ENCODE measurements around the gene MORN1. TPM values are rescaled to one million over a fixed set of nuclear protein-coding genes. Genes with fewer than 3 reads are reported as not detected.

MORN1 gene
- total and polyA plus RNA-seq, 2 of the 8 experiments (the other 6 are each of a cell fraction or from before 2014, with no cell fraction given): 5.0 to 9.1 TPM

GRCh38 chr1:2433936-2434655, 42.7 kb upstream of the MORN1 start:
- WGBS, 2 experiments (ENCODE audit: extremely low coverage in 1 of 2, insufficient coverage in 1 of 2, insufficient read length in 1 of 2, insufficient replicate concordance in 2 of 2, low coverage in 1 of 2, low lambda C conversion rate in 2 of 2, missing lambda C conversion rate in 1 of 2): 91% methylated on average over 33 of the region's 34 CpGs; no CpG with 5 or more reads in 1 of the 2 experiments
- Histone ChIP-seq H3K9ac (replicated peaks in 1 of 4; ENCODE audit: extremely low read depth in 1 of 4, low read depth in 3 of 4, low read length in 3 of 4) (no peak overlapping the region), H2BK120ac (replicated peaks; ENCODE audit: low read depth, low read length) (no peak overlapping the region), H3K27ac (ENCODE audit: low read depth, low read length) (no peak overlapping the region), H3K56ac (replicated peaks; ENCODE audit: insufficient read length, low read depth, low read length) (no peak overlapping the region), H4K91ac (replicated peaks; ENCODE audit: insufficient read length, low read length) (no peak overlapping the region), H3K18ac (ENCODE audit: extremely low read depth, low read length) (no peak overlapping the region), H3K4me3 (ENCODE audit: extremely low read depth in 1 of 4, insufficient read depth in 2 of 4, low read depth in 3 of 4, low read length in 4 of 4) (no peak overlapping the region), H2BK5ac (ENCODE audit: low read depth, low read length) (no peak overlapping the region), H3K79me2 (ENCODE audit: control insufficient read depth in 1 of 2, insufficient read depth in 2 of 2, low read length in 2 of 2) (no peaks in the 10 kb centered on the region), H3K4me1 (replicated peaks in 1 of 4; ENCODE audit: control insufficient read depth in 3 of 4, insufficient read depth in 4 of 4, low read length in 3 of 4) (no peaks in the 10 kb centered on the region), H3K9me3 (ENCODE audit: insufficient read depth in 2 of 2, low read depth in 1 of 2, low read length in 1 of 2) (peaks cover 8 to 14% of the 10 kb centered on the region in 2 experiments; a peak in 3 of 4 replicates), H4K5ac (ENCODE audit: insufficient read length, low read depth, low read length) (no peak overlapping the region), H3K14ac (ENCODE audit: insufficient read length) (no peak overlapping the region), H4K20me1 (replicated peaks in 1 of 2; ENCODE audit: control insufficient read depth in 1 of 2, insufficient read depth in 2 of 2, low read length in 2 of 2) (peaks cover 0 to 1% of the 10 kb centered on the region in 2 experiments), H2BK20ac (ENCODE audit: low read length) (no peak overlapping the region), H2AFZ (ENCODE audit: low read length) (no peak overlapping the region), H3K79me1 (ENCODE audit: low read depth, low read length) (no peaks in the 10 kb centered on the region), H2AK5ac (ENCODE audit: low read depth, low read length) (no peak overlapping the region), H3K27me3 (replicated peaks in 1 of 4; ENCODE audit: control insufficient read depth in 3 of 4, extremely low read depth in 1 of 4, insufficient read depth in 3 of 4, low read length in 3 of 4) (no peaks in the 10 kb centered on the region; a peak in 2 of 7 replicates), H3K4ac (replicated peaks; ENCODE audit: insufficient read length, low read depth, low read length) (no peak overlapping the region), H2BK12ac (ENCODE audit: low read depth, low read length) (no peak overlapping the region), H3K36me3 (ENCODE audit: control insufficient read depth in 2 of 4, insufficient read depth in 4 of 4, low read length in 3 of 4) (no peaks in the 10 kb centered on the region), H2BK15ac (ENCODE audit: low read length) (no peak overlapping the region), H3K4me2 (ENCODE audit: insufficient read depth in 1 of 2, low read depth in 2 of 2, low read length in 2 of 2) (no peak overlapping the region), H3K23me2 (ENCODE audit: low read depth, low read length) (no peaks in the 10 kb centered on the region), H4K8ac (ENCODE audit: extremely low read depth, insufficient read depth, low read length) (peak overlapping the region; percentile 3; the same call in 1 of the 2 replicates), H3K23ac (ENCODE audit: insufficient read length) (no peak overlapping the region)
- POLR2A ChIA-PET (ENCODE audit: partially characterized antibody): no interaction called here
- no peak for DNase-seq (ENCODE audit: low read depth in 1 of 2, low spot score in 2 of 2)
- FAIRE-seq: no peak
- CTCF ChIA-PET (ENCODE audit: partially characterized antibody): interaction anchor here (0.6 to 2.0 kb wide), 5 partner anchors 8 to 985 kb away, joined by 3 to 4 read pairs (median 4); no protein-coding TSS in a partner anchor

All from H1 (cell line).